Occipital lobe (tissue), 2 donors: Measurements from ENCODE around the gene APOBEC4. TPM values are rescaled to one million over a fixed set of nuclear protein-coding genes. Genes with fewer than 3 reads are reported as not detected.
"Not testable (repeated sequence)": the region's sequence is repeated elsewhere in the genome, so short reads cannot be mapped to it uniquely, and the experiment has no call there.

Source experiments
- DNase-seq: peaks from one replicate; lab custom pipeline; 2025; lab: John Stamatoyannopoulos, UW
- total RNA-seq: library from RNA; depleted of rRNA; stranded (reverse); fragments of >200 nt; gene quantifications from one replicate; pipeline ENCODE4 v1.2.3, GENCODE V29; 2014

APOBEC4 gene
- total RNA-seq: not detected

GRCh38 chr1:183652547-183653461, at the start of gene APOBEC4:
APOBEC4 (minus strand) TSS chr1:183653316; CDS start chr1:183648781, 4,535 bp downstream.
- DNase-seq: no peak

DNA sequence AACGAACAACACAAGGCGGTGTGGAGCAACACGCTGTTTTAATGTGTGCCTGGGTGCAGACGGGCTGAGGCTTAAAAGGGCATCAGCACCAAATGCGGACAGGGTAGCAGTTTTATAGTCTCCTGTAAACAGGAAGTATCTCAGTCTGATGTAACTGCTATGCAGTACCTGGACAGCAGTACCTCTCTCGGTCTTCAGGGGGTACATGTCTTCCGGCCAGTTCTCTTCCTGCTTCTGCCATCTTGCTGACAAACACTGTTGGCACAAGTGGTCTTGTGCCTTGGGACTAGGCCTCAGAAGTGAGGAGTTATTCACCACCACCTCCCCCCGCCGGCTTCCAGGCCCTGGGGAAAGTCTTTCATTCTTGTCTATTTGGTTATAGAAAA, 49.7 kb upstream of the APOBEC4 start:
- no peak for DNase-seq

DNA sequence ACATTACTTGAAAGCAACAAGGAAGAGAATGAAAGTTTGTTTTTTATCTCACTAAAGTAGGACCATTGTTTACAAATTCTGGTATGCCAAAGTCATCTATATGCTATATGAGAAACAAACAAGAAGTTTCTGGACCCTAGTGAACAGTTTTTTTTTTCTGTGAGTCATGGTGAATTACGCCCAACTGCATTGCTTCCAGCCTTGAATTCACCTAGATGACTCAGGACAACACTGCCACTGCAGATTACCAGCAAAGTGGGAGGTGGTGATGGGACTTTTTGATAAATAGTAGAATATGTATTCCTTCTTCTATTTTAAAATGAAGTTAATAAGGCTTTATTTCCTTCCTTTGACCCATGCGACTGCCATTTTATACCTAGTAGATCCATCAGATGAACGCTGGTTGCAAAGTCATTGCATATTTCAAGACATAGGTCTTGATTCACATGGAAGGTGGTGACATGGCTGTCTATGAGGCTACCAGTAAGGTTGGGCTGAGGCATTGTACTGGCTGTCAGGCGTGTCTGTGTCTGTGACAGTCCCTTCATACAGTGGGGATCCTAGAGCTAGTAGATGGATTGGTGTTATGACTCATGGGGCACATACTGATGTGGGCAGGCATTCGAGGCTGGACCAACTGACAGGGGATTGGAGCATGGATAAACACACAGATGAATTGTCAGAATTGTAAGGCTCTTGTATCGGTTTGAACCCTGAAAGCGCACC, 49.1 kb upstream of the APOBEC4 start:
- DNase-seq: no peak

GRCh38 chr1:183699616-183700160, 46.6 kb upstream of the APOBEC4 start:
- no peak for DNase-seq

- no peak for DNase-seq
These were observed 44.9 kb upstream of the APOBEC4 start for GRCh38 chr1:183697814-183698590.

DNA sequence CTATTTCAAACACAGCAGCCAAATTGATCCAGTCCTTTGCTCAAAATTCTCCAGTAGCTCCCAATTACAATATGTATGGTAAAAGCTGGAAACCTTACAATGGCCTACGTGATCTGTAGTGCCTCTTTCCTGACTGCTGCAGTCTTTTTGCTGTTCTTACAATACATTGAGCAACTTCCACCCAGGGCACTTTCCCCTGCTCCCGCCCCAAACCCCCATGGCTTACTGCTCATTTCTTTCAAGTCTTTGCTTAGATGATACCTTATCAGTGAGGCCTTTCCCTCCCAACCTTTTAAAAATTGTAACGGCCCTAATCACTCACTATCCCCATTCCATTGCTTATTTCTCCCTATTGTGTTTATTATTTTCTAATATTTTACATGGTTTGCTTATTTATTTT, 43.9 kb upstream of the APOBEC4 start:
- no peak for DNase-seq

- DNase-seq: no peak
These were observed 41.6 kb upstream of the APOBEC4 start for GRCh38 chr1:183694755-183695154.

GRCh38 chr1:183694066-183694465, 41.0 kb upstream of the APOBEC4 start:
- no peak for DNase-seq

- DNase-seq: no peak
These were observed 40.4 kb upstream of the APOBEC4 start for GRCh38 chr1:183693521-183693920.

- no peak for DNase-seq
These were observed 36.7 kb upstream of the APOBEC4 start for GRCh38 chr1:183689762-183690204.

DNA sequence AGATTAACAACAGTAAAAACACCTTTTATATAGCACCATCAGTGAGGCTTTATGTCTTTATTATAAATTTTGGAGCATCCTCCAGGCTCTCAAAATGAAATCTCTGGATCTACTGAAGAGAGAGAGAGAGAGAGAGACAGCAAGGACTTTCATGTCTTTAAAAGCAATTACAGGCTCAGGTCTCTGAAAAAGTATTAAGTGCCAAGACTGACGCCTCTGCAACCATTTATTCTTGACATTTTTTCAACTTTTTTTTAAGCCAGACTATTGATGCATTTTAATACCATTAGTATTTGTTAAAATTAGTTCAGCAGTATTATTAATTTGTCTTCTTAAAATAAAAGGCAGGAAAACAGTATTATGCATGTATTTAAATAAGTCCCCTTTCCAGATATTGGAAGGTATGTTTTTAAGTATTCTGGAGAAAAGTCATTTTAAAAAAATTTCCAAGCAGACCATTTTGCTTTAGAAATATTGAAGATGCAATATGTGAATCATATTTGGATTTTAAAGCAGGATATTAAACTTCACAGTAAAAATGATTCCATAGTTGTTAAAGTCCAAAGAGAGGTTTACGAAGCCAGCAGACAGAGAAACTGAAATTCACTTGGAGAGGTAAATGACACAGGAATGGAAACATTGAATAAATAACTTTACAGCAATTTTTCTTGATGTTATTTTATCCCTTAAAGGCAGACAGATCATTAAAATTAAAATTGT, 35.4 kb upstream of the APOBEC4 start:
- no peak for DNase-seq

GRCh38 chr1:183687546-183688304, 34.6 kb upstream of the APOBEC4 start:
- no peak for DNase-seq

GRCh38 chr1:183686229-183686628, 33.1 kb upstream of the APOBEC4 start:
- DNase-seq: no peak

GRCh38 chr1:183685112-183685713, 32.1 kb upstream of the APOBEC4 start:
- no peak for DNase-seq

GRCh38 chr1:183679363-183679762, 26.2 kb upstream of the APOBEC4 start:
- not testable (repeated sequence) for DNase-seq

GRCh38 chr1:183678819-183679218, 25.7 kb upstream of the APOBEC4 start:
- no peak for DNase-seq

GRCh38 chr1:183676586-183677189, 23.6 kb upstream of the APOBEC4 start:
- no peak for DNase-seq

GRCh38 chr1:183675883-183676585, 22.9 kb upstream of the APOBEC4 start:
- no peak for DNase-seq

- no peak for DNase-seq
These were observed 22.3 kb upstream of the APOBEC4 start for GRCh38 chr1:183675381-183675780.
